Lower lobe of right lung (tissue), 2 donors: ENCODE data around the gene TMIGD1. TPM values are rescaled to one million over a fixed set of nuclear protein-coding genes. Genes with fewer than 3 reads are reported as not detected.

ENCODE experiments used
- ATAC-seq, 2 donors: fragments of 200-7000 bp; cut with Tn5 transposase; one replicate each; pipeline ENCODE4 v1.9.1; 2020 to 2022; ENCODE audit warnings: mild to moderate bottlenecking in 2 of 2, moderate library complexity in 2 of 2
- DNase-seq: peaks from one replicate; pipeline ENCODE4 v3.0.0-alpha.2; 2020
- H3K27ac ChIP-seq: fragments of 200-600 bp; one replicate; pipeline ENCODE4 v1.8.0; 2022
- H3K27me3 ChIP-seq: fragments of 200-600 bp; one replicate; pipeline ENCODE4 v1.8.0; 2022; ENCODE audit warnings: low read depth
- H3K36me3 ChIP-seq: fragments of 200-600 bp; one replicate; pipeline ENCODE4 v1.8.0; 2022; ENCODE audit warnings: mild to moderate bottlenecking
- H3K4me1 ChIP-seq: fragments of 200-600 bp; one replicate; pipeline ENCODE4 v1.8.0; 2022
- H3K4me3 ChIP-seq: fragments of 200-600 bp; one replicate; pipeline ENCODE4 v1.8.0; 2022; ENCODE audit warnings: mild to moderate bottlenecking
- H3K9me3 ChIP-seq: fragments of 200-600 bp; one replicate; pipeline ENCODE4 v1.8.0; 2022
- intact Hi-C: fragments of 100-400 bp; cut with DNase I; formaldehyde crosslinking; loops from one replicate; pipeline ENCODE4 v1.11.0; 2022
- total RNA-seq: library from RNA; stranded (reverse); fragmentation: NEBNext Ultra II Directional; extraction: Animal tissue kit (Norgen Biotek cat#: 25700); gene quantifications from one replicate; pipeline ENCODE4 v1.2.1, GENCODE V29; 2021
- TF ChIP-seq, protein P1 (sequence below): fragments of 200-600 bp; IDR thresholded peaks from one replicate; pipeline ENCODE4 v1.8.0; 2022; ENCODE audit warnings: antibody characterized with exemption, mild to moderate bottlenecking
- donor health status: DM: no; HTN: yes; CAD: no; lungs with severe emphysema.

TMIGD1 gene
- total RNA-seq, 1 donor from 2014 or later, result not detected

GRCh38 chr17:30302241-30302640 is 31.6 kb downstream of the TMIGD1 start:
- Histone ChIP-seq H3K27me3 (no peaks in the 10 kb centered on the region), H3K4me3 (no peak overlapping the region), H3K9me3 (no peaks in the 10 kb centered on the region), H3K36me3 (no peaks in the 10 kb centered on the region), H3K4me1 (no peaks in the 10 kb centered on the region), H3K27ac (no peak overlapping the region)
- no peak for ATAC-seq
- intact Hi-C loops, result no loop called here
- DNase-seq, result no peak
- TF ChIP-seq, protein P1, sequence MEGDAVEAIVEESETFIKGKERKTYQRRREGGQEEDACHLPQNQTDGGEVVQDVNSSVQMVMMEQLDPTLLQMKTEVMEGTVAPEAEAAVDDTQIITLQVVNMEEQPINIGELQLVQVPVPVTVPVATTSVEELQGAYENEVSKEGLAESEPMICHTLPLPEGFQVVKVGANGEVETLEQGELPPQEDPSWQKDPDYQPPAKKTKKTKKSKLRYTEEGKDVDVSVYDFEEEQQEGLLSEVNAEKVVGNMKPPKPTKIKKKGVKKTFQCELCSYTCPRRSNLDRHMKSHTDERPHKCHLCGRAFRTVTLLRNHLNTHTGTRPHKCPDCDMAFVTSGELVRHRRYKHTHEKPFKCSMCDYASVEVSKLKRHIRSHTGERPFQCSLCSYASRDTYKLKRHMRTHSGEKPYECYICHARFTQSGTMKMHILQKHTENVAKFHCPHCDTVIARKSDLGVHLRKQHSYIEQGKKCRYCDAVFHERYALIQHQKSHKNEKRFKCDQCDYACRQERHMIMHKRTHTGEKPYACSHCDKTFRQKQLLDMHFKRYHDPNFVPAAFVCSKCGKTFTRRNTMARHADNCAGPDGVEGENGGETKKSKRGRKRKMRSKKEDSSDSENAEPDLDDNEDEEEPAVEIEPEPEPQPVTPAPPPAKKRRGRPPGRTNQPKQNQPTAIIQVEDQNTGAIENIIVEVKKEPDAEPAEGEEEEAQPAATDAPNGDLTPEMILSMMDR, result no peak

- Histone ChIP-seq H3K27me3 (no peaks in the 10 kb centered on the region), H3K4me1 (no peaks in the 10 kb centered on the region), H3K27ac (no peak overlapping the region), H3K4me3 (no peak overlapping the region), H3K36me3 (no peaks in the 10 kb centered on the region), H3K9me3 (no peaks in the 10 kb centered on the region)
- ATAC-seq (no peak), DNase-seq (no peak)
- TF ChIP-seq, protein P1, result no peak
- intact Hi-C loops, result no loop called here
Observed at GRCh38 chr17:30300818-30301217, 33.0 kb downstream of the TMIGD1 start.

DNA sequence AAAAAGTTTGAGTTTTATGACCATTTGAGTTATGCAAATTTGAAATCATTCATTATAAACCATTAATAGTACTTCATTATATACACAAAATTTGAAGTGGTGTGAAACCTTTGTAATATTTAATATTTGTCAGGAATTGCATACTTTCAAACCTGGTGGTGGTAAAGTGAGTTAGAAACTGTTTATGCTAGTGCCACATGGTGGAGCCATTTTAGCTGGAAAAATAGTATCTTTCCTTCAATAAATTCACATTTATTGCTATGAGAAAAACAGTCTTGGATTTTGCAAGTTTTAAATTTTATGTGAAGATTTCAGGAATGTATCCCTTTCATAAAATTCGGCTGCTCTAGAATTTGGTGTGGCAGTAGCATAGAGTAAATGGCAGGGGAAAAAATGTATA is 34.9 kb downstream of the TMIGD1 start:
- Histone ChIP-seq H3K4me3 (no peak overlapping the region), H3K27me3 (no peaks in the 10 kb centered on the region), H3K9me3 (no peaks in the 10 kb centered on the region), H3K4me1 (no peaks in the 10 kb centered on the region), H3K27ac (no peak overlapping the region), H3K36me3 (no peaks in the 10 kb centered on the region)
- ATAC-seq, result no peak
- DNase-seq, result no peak
- TF ChIP-seq, protein P1, result no peak
- intact Hi-C loops, result no loop called here

DNA sequence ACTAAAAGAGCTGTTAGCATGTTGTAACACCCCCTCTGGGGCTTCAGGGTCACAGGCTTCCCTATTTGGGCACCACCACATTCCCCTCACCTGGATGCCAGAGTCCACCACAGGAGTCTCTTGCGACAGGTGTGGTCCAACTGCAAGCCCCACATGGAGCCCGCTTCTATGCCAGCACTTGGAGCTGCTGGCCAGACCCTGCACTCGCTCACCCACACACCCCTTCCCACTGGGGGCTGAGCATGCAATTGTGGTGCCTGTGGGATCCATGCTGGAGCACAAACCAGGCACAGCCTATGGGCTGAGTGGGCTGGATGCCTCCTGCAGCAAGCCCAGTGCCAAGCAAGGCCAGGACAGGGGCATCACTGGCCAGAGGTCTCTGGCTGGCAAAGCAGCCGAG is 36.1 kb downstream of the TMIGD1 start:
- DNase-seq (no peak), ATAC-seq (no peak)
- TF ChIP-seq, protein P1, result no peak
- no peaks in the 10 kb centered on the region for H3K36me3 ChIP-seq
- no peaks in the 10 kb centered on the region for H3K4me1 ChIP-seq
- H3K27me3 ChIP-seq, result no peaks in the 10 kb centered on the region
- no peak overlapping the region for H3K27ac ChIP-seq
- H3K4me3 ChIP-seq, result no peak overlapping the region
- no peaks in the 10 kb centered on the region for H3K9me3 ChIP-seq
- intact Hi-C loops, result no loop called here

GRCh38 chr17:30296499-30297080 is 37.3 kb downstream of the TMIGD1 start:
- no peak overlapping the region for H3K27ac ChIP-seq
- DNase-seq, result no peak
- TF ChIP-seq, protein P1, result no peak
- H3K4me1 ChIP-seq, result peaks cover 5% of the 10 kb centered on the region
- intact Hi-C loops, result no loop called here
- no peak for ATAC-seq
- H3K36me3 ChIP-seq, result no peaks in the 10 kb centered on the region
- no peak overlapping the region for H3K4me3 ChIP-seq
- no peaks in the 10 kb centered on the region for H3K9me3 ChIP-seq
- H3K27me3 ChIP-seq, result no peaks in the 10 kb centered on the region
